DOHH2 (cell line): Measurements from ENCODE around the gene GTPBP3.
A peak's percentile ranks its signal among the peaks of the same experiment; 100 is the strongest.

Experiments used
- H3F3A ChIP-seq: fragments of 200-600 bp; sonication (generic), shearing (Covaris generic); 2 replicates; pipeline ENCODE4 v1.6.0; 2016; ENCODE audit warnings: antibody characterized with exemption, mild to moderate bottlenecking; ENCODE audit not compliant: control insufficient read depth, insufficient read depth
- H3K27ac ChIP-seq: fragments of 200-600 bp; sonication (generic); 2 replicates; pipeline ENCODE4 v1.5.1; 2014; ENCODE audit warnings: low read depth, mild to moderate bottlenecking, low read length, moderate library complexity
- H3K27me3 ChIP-seq: fragments of 200-600 bp; sonication (generic); 2 replicates; pipeline ENCODE4 v1.6.1; 2014; ENCODE audit warnings: mild to moderate bottlenecking, low read length, mixed read lengths; ENCODE audit not compliant: control insufficient read depth
- H3K36me3 ChIP-seq: fragments of 200-600 bp; sonication (generic); 2 replicates; pipeline ENCODE4 v1.6.1; 2014; ENCODE audit warnings: mild to moderate bottlenecking, low read length, moderate library complexity, mixed read lengths; ENCODE audit not compliant: control insufficient read depth
- H3K4me1 ChIP-seq: fragments of 200-600 bp; sonication (generic); 2 replicates; pipeline ENCODE4 v1.6.1; 2014; ENCODE audit warnings: mild to moderate bottlenecking, low read length, mixed read lengths; ENCODE audit not compliant: control insufficient read depth
- H3K4me2 ChIP-seq: fragments of 200-600 bp; sonication (generic); 2 replicates; pipeline ENCODE4 v1.6.0; 2014; ENCODE audit warnings: mild to moderate bottlenecking, low read length, moderate library complexity
- H3K4me3 ChIP-seq: fragments of 200-600 bp; sonication (generic); 2 replicates; pipeline ENCODE4 v1.5.1; 2014; ENCODE audit warnings: mild to moderate bottlenecking, low read length, mixed read lengths
- H3K79me2 ChIP-seq: fragments of 200-600 bp; sonication (generic); 2 replicates; pipeline ENCODE4 v1.6.1; 2014; ENCODE audit warnings: mild to moderate bottlenecking, low read length, mixed read lengths; ENCODE audit not compliant: control insufficient read depth
- H3K9me2 ChIP-seq: fragments of 200-600 bp; sonication (generic); replicated peaks from 2 replicates; pipeline ENCODE4 v1.6.1; 2014; ENCODE audit warnings: mild to moderate bottlenecking, low read length, mixed read lengths; ENCODE audit not compliant: control insufficient read depth
- H3K9me3 ChIP-seq: fragments of 200-600 bp; sonication (generic); 2 replicates; pipeline ENCODE4 v1.6.1; 2014; ENCODE audit warnings: antibody characterized with exemption, low read length, mixed read lengths; ENCODE audit not compliant: control insufficient read depth, insufficient read depth
- H4K20me1 ChIP-seq: fragments of 200-600 bp; sonication (generic); 2 replicates; pipeline ENCODE4 v1.6.0; 2014; ENCODE audit warnings: low read depth, mild to moderate bottlenecking, antibody characterized with exemption, low read length, moderate library complexity; ENCODE audit not compliant: control insufficient read depth, insufficient read depth
- EZH2phosphoT487 ChIP-seq: fragments of 200-600 bp; sonication (generic); IDR thresholded peaks from 2 replicates; pipeline ENCODE4 v1.6.1; 2017; ENCODE audit warnings: borderline replicate concordance, mild to moderate bottlenecking, antibody characterized with exemption, low read length, moderate library complexity, mixed read lengths
- TF ChIP-seq, protein P1 (sequence below): fragments of 200-600 bp; sonication (generic); IDR thresholded peaks from one replicate; pipeline ENCODE4 v1.5.1; 2014; ENCODE audit warnings: antibody characterized with exemption, mild to moderate bottlenecking, low read depth, low read length; ENCODE audit not compliant: poor library complexity, severe bottlenecking

The GTPBP3 gene

DNA sequence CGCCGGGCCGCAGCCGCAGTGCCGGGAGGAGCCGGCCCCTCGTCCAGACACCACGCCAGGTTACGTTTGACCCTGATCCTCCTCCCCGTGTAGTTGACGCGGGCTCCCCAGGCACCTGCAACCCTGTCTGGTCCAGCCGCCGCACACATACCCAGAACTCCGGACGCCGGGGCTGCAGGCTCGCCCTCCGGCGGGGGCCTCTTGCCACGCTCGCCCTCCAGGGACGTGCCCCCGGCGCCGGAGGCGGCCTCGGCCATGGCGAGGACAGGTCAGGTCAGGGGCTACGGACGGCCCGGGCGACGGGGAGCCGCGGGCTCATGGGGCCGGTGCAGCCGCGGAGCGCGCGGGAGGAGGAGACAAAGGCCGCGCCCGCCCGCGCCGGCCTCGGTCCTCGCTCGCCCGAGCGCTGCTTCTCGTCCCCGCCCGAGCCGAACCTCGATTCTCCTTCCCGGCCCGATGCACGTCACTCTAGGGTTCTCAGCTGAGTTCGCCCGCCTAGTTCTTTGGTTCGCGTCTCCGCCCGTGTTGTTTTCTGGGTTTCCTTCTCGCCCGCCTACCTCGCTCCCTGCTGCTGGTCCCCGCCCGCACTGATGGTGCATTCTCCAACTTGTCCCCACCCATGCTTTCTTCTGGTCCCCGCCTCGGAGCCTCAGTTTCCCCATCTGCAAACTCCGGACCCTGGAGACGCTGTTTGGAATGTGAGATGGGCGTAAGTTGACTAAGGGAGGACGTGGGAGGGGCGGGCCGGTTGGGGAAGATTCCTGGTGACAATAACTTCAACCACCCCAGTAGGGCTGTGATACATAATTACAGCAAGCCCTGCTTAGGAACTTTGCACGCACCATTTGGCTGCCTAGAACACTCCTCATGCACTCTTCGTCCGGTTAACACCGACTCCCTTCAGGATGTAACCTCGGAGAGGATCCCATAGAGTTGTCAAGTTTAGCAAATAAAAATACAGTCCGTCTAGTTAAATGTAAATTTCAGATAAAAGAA lies 2.6 kb upstream of the GTPBP3 start, which contains the start of gene ANO8:
Gene ANO8, minus strand, starts transcription at position 442 of the 996 bp plus-strand sequence. Its CDS starts 185 bp downstream, at position 257.
- peak within 1 kb of the TSS; percentile 96 for H3K4me2 ChIP-seq
- peaks cover 8% of the 10 kb centered on the region for H3F3A ChIP-seq
- peaks cover 21% of the 10 kb centered on the region for H3K79me2 ChIP-seq
- H4K20me1 ChIP-seq: no peaks in the 10 kb centered on the region
- H3K27me3 ChIP-seq: no peaks in the 10 kb centered on the region
- H3K4me1 ChIP-seq: peaks cover 40% of the 10 kb centered on the region
- no peaks in the 10 kb centered on the region for H3K9me2 ChIP-seq
- TF ChIP-seq, protein P1, sequence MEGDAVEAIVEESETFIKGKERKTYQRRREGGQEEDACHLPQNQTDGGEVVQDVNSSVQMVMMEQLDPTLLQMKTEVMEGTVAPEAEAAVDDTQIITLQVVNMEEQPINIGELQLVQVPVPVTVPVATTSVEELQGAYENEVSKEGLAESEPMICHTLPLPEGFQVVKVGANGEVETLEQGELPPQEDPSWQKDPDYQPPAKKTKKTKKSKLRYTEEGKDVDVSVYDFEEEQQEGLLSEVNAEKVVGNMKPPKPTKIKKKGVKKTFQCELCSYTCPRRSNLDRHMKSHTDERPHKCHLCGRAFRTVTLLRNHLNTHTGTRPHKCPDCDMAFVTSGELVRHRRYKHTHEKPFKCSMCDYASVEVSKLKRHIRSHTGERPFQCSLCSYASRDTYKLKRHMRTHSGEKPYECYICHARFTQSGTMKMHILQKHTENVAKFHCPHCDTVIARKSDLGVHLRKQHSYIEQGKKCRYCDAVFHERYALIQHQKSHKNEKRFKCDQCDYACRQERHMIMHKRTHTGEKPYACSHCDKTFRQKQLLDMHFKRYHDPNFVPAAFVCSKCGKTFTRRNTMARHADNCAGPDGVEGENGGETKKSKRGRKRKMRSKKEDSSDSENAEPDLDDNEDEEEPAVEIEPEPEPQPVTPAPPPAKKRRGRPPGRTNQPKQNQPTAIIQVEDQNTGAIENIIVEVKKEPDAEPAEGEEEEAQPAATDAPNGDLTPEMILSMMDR: no peak
- no peak for TF ChIP-seq EZH2phosphoT487
- no peak within 1 kb of the TSS for H3K27ac ChIP-seq
- peaks cover 10% of the 10 kb centered on the region; the same call in 1 of the 2 replicates for H3K9me3 ChIP-seq
- peaks cover 22% of the 10 kb centered on the region for H3K36me3 ChIP-seq
- H3K4me3 ChIP-seq: peak within 1 kb of the TSS; percentile 86

DNA sequence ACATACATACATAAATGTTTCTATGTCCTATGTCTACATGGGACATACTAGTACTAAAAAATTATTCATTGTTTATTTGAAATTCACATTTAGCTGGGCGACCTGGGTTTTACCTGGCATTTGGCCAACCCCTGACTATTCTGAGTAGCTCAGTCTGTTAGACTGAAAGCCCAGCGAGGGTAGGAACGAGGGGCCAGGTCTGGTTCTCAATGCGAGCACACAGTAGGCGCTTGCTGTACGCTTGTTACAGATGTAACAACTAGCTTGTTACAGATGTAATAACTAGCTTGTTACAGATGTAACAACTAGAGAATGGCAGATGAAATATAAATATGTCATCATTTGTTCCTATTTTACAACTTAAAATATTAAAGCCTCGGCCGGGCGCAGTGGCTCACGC lies 1.8 kb upstream of the GTPBP3 start:
- Histone ChIP-seq H3K9me3 (peaks cover 10% of the 10 kb centered on the region; the same call in 1 of the 2 replicates), H4K20me1 (no peaks in the 10 kb centered on the region), H3K36me3 (peaks cover 22% of the 10 kb centered on the region), H3K4me1 (peaks cover 44% of the 10 kb centered on the region), H3K9me2 (no peaks in the 10 kb centered on the region), H3K27me3 (no peaks in the 10 kb centered on the region), H3F3A (peaks cover 8% of the 10 kb centered on the region), H3K4me2 (peak overlapping the region; percentile 96), H3K4me3 (no peak overlapping the region; the same call in 1 of the 2 replicates), H3K79me2 (peaks cover 21% of the 10 kb centered on the region), H3K27ac (no peak overlapping the region)
- no peak for TF ChIP-seq EZH2phosphoT487
- TF ChIP-seq, protein P1: no peak

DNA sequence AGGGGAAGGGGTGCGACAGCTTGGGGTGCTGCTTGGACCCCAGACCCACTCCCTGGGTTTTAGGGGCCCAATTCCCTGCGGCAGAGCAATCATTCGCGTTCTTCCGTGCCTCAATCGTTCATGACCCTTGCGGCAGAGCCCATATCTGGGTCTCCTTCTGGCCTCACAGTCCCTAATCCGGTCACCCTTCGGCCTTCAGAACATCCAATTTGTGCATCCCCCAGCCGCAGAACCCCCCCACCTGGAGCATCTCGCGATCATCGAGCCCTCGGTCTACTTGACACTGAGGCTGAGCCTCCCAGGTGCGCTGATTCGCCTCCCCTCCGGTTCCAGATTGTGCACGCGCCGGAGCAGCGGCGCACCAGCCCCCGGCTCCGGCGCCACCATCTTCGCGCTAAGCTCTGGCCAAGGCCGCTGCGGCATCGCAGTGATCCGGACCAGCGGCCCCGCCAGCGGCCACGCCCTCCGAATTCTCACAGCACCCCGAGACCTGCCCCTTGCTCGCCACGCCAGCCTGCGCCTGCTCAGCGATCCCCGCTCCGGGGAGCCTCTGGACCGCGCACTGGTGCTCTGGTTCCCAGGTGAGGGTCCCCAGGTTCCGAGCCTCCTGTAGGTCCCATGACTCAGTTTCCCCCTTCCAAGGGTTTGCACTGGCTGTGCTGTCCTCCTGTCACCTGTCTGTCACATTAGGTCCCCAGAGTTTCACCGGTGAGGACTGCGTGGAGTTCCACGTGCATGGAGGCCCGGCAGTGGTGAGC lies 501 bp downstream of the GTPBP3 start:
- H3K4me1 ChIP-seq: peaks cover 43% of the 10 kb centered on the region

More for the DNA sequence above, 501 bp downstream of the GTPBP3 start:
- Histone ChIP-seq H3K4me2 (peak overlapping the region; percentile 96), H3F3A (peaks cover 8% of the 10 kb centered on the region), H3K9me3 (peaks cover 5% of the 10 kb centered on the region; the same call in 1 of the 2 replicates), H3K79me2 (peaks cover 25% of the 10 kb centered on the region), H3K27ac (peak overlapping the region; percentile 76), H4K20me1 (no peaks in the 10 kb centered on the region; the same call in 1 of the 2 replicates), H3K4me3 (peak overlapping the region; percentile 96), H3K9me2 (no peaks in the 10 kb centered on the region), H3K27me3 (no peaks in the 10 kb centered on the region), H3K36me3 (peaks cover 39% of the 10 kb centered on the region)
- TF ChIP-seq EZH2phosphoT487: no peak
- TF ChIP-seq, protein P1: no peak
